Body of pancreas (tissue), 4 donors: Measurements from ENCODE around the gene PLXNC1. TPM values are rescaled to one million over a fixed set of nuclear protein-coding genes. Genes with fewer than 3 reads are reported as not detected.

Experiments
- ATAC-seq: fragments of 150-250 bp; one replicate; pipeline ENCODE4 v1.9.1; 2016
- DNase-seq, 4 donors: peaks; one replicate each; pipeline ENCODE4 v3.0.0-alpha.2; 2019
- H3K27ac ChIP-seq, 4 donors: fragments of 200-600 bp; sonication (generic); 1 replicate in 3 of 4; 2 replicates in 1 of 4; pipeline versions ENCODE4 v1.5.1 to v1.6.1; 2016 to 2019; ENCODE audit warnings: mild to moderate bottlenecking in 1 of 4, mixed read lengths in 1 of 4, moderate library complexity in 1 of 4
- H3K27me3 ChIP-seq, 2 donors: fragments of 200-600 bp; sonication (generic); one replicate each; pipeline ENCODE4 v1.6.0; 2016; ENCODE audit warnings: mild to moderate bottlenecking in 1 of 2
- H3K36me3 ChIP-seq, 2 donors: fragments of 200-600 bp; sonication (generic); replicated peaks in 1 of 2; 2 replicates each; pipeline ENCODE4 v1.5.1; 2016; ENCODE audit warnings: low read depth in 2 of 2; ENCODE audit not compliant: insufficient read depth in 1 of 2
- H3K4me1 ChIP-seq: fragments of 200-600 bp; sonication (generic); one replicate; pipeline ENCODE4 v1.6.0; 2016
- H3K4me3 ChIP-seq, 2 donors: fragments of 200-600 bp; sonication (generic); 1 replicate in 1 of 2; 2 replicates in 1 of 2; pipeline ENCODE4 v1.5.1; 2016 to 2019
- H3K9me3 ChIP-seq, 3 donors: fragments of 200-600 bp; sonication (generic); 1 replicate in 2 of 3; 2 replicates in 1 of 3; pipeline ENCODE4 v1.5.1; 2016
- POLR2A ChIP-seq, 3 donors: fragments of 450-650 bp; IDR thresholded peaks; one replicate each; pipeline ENCODE4 v1.6.1; 2016; ENCODE audit warnings: antibody characterized with exemption in 3 of 3, mild to moderate bottlenecking in 2 of 3
- WGBS, 2 donors: methylation state at CpG; one replicate each; pipeline ENCODE4 v1.1.5; 2017; 5-methylcytosine and 5-hydroxymethylcytosine counted together
- intact Hi-C: fragments of 100-400 bp; cut with DNase I; formaldehyde crosslinking; loops from one replicate; pipeline ENCODE4 v1.15.1; 2023
- total RNA-seq, 2 donors: library from RNA; depleted of rRNA; stranded (reverse); fragments of >200 nt; gene quantifications; one replicate each; pipeline ENCODE4 v1.1.0, GENCODE V29; 2016
- TF ChIP-seq, protein P1 (sequence below), 7 experiments: fragments of 450-650 bp in 4 of 7; fragments of 200-600 bp in 3 of 7; sonication (generic) in 3 of 7; IDR thresholded peaks; one replicate each; pipeline ENCODE4 v1.5.1; 2016 to 2019; ENCODE audit warnings: antibody characterized with exemption in 7 of 7

PLXNC1 gene
- total RNA-seq, 2 donors from 2014 or later: 3.9 to 4.9 TPM

DNA sequence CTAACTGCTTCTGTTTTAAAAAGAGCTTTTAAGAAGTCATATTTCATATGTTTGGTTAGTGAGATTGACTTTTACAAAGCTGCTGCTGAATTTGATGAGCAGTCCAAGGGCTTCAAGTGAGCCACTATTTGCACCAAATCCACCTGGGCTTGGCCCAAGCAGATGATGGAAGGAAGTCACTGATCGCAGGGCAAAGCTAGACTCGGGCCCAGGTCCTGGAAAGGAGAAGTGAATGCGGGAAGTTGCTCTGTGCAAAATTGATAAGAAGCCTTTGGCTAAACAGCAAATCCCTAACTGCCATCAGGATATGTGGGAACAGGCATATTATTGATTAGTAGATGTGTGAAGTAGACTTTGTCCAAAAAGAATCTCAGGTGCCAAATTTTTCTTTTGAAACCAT, 30.5 kb downstream of the PLXNC1 start:
- no peak overlapping the region for H3K4me3 ChIP-seq
- ATAC-seq (no peak), DNase-seq (no peak)
- TF ChIP-seq POLR2A (IDR thresholded peaks at IDR 0.05): no peak
- TF ChIP-seq, protein P1, sequence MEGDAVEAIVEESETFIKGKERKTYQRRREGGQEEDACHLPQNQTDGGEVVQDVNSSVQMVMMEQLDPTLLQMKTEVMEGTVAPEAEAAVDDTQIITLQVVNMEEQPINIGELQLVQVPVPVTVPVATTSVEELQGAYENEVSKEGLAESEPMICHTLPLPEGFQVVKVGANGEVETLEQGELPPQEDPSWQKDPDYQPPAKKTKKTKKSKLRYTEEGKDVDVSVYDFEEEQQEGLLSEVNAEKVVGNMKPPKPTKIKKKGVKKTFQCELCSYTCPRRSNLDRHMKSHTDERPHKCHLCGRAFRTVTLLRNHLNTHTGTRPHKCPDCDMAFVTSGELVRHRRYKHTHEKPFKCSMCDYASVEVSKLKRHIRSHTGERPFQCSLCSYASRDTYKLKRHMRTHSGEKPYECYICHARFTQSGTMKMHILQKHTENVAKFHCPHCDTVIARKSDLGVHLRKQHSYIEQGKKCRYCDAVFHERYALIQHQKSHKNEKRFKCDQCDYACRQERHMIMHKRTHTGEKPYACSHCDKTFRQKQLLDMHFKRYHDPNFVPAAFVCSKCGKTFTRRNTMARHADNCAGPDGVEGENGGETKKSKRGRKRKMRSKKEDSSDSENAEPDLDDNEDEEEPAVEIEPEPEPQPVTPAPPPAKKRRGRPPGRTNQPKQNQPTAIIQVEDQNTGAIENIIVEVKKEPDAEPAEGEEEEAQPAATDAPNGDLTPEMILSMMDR (IDR thresholded peaks at IDR 0.05): no peak
- no peaks in the 10 kb centered on the region for H3K27me3 ChIP-seq
- WGBS, 2 donors: 60 to 78% methylated on average over 3 of the region's 3 CpGs
- no peaks in the 10 kb centered on the region for H3K36me3 ChIP-seq
- peaks cover 11% of the 10 kb centered on the region for H3K4me1 ChIP-seq
- intact Hi-C loops: no loop called here
- H3K9me3 ChIP-seq: no peaks in the 10 kb centered on the region
- no peak overlapping the region for H3K27ac ChIP-seq

DNA sequence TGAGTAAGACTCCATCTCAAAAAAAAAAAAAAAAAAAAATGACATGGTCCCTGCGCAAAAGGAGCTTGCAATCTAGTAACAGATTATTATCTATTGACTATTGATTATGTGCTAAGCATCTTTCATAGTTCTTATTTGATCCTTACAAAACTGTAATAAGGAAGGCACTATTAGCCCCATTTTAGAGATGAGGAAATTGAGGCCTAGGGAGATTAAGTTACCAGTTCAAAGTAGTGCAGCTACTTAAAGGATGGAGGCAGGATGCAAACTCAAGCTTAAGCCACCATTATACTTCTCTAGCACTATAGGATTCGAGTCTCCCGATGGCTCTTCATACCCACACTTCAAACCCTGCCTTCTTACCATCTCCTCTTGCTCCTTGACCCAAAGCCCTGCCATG, 31.3 kb downstream of the PLXNC1 start:
- ATAC-seq: no peak
- intact Hi-C loops: no loop called here

GRCh38 chr12:94180558-94181296, 32.4 kb downstream of the PLXNC1 start:
- DNase-seq: peak in 1 of 4 donors; percentile 51

More for the DNA sequence above, 31.3 kb downstream of the PLXNC1 start:
- no peaks in the 10 kb centered on the region for H3K9me3 ChIP-seq
- H3K4me1 ChIP-seq: peaks cover 11% of the 10 kb centered on the region
- no peak for DNase-seq
- H3K36me3 ChIP-seq: no peaks in the 10 kb centered on the region
- WGBS, 2 donors: 58 to 63% methylated on average over 3 of the region's 3 CpGs
- no peak overlapping the region for H3K4me3 ChIP-seq
- TF ChIP-seq, protein P1 (IDR thresholded peaks at IDR 0.05): no peak
- no peak for TF ChIP-seq POLR2A (IDR thresholded peaks at IDR 0.05)
- H3K27ac ChIP-seq: peak overlapping the region in 1 of 4 donors; percentile 36
- H3K27me3 ChIP-seq: no peaks in the 10 kb centered on the region

GRCh38 chr12:94182986-94183707, 34.8 kb downstream of the PLXNC1 start:
- H3K27me3 ChIP-seq: no peaks in the 10 kb centered on the region
- H3K4me1 ChIP-seq: peaks cover 11% of the 10 kb centered on the region
- intact Hi-C loops: no loop called here
- H3K27ac ChIP-seq: peak overlapping the region in 1 of 4 donors; percentile 25
- H3K4me3 ChIP-seq: no peak overlapping the region
- no peak for DNase-seq
- no peaks in the 10 kb centered on the region for H3K9me3 ChIP-seq
- no peaks in the 10 kb centered on the region for H3K36me3 ChIP-seq
- ATAC-seq: no peak
- no peak for TF ChIP-seq POLR2A (IDR thresholded peaks at IDR 0.05)
- TF ChIP-seq, protein P1 (IDR thresholded peaks at IDR 0.05): no peak
- 29 to 31% methylated on average over 5 of the region's 5 CpGs for WGBS, 2 donors

More at GRCh38 chr12:94180558-94181296, 32.4 kb downstream of the PLXNC1 start:
- TF ChIP-seq, protein P1 (IDR thresholded peaks at IDR 0.05): no peak
- no peak for TF ChIP-seq POLR2A (IDR thresholded peaks at IDR 0.05)
- peak overlapping the region in 1 of 4 donors; percentile 36 for H3K27ac ChIP-seq
- H3K36me3 ChIP-seq: no peaks in the 10 kb centered on the region
- peaks cover 11% of the 10 kb centered on the region for H3K4me1 ChIP-seq
- no peak for ATAC-seq
- 80 to 94% methylated on average over 6 of the region's 6 CpGs for WGBS, 2 donors
- intact Hi-C loops: no loop called here
- no peaks in the 10 kb centered on the region for H3K27me3 ChIP-seq
- H3K9me3 ChIP-seq: no peaks in the 10 kb centered on the region
- no peak overlapping the region for H3K4me3 ChIP-seq
